RPMI7951 (cell line): Measurements from ENCODE around the gene SAMD8. TPM values are rescaled to one million over a fixed set of nuclear protein-coding genes. Genes with fewer than 3 reads are reported as not detected.
"Not testable (repeated sequence)": the region's sequence is repeated elsewhere in the genome, so short reads cannot be mapped to it uniquely, and the experiment has no call there.

Experiments used
- DNase-seq: peaks from one replicate; pipeline ENCODE4 v3.0.0-alpha.2; 2012; ENCODE audit warnings: low read depth
- total RNA-seq: library from RNA; depleted of rRNA; stranded (reverse); fragments of >200 nt; shearing (Covaris generic); gene quantifications from 2 replicates; pipeline ENCODE4 v1.2.3, GENCODE V29; 2014

SAMD8 gene
- total RNA-seq, 1 experiment from 2014 or later = 13.1 TPM

- DNase-seq = no peak
Observed at GRCh38 chr10:75107756-75108683, 3.4 kb upstream of the SAMD8 start.

GRCh38 chr10:75108684-75109458, 2.6 kb upstream of the SAMD8 start:
- DNase-seq = peak; percentile 15

DNA sequence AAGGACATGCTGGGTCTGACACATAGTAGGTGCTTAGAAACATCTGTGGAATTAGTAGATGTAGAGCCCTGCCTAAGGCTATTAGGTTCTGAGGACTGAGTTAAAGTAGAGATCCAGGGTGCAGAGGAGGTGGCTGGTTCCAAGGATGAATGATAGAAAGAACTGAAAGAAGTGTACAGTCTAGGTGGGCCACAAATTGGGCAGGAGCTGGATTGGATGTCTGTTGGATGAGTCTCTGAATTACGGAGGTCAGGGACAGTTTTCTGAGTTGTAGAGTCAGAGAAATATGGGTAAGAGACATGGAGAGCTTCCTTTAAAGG, 2.0 kb upstream of the SAMD8 start:
- DNase-seq = no peak

DNA sequence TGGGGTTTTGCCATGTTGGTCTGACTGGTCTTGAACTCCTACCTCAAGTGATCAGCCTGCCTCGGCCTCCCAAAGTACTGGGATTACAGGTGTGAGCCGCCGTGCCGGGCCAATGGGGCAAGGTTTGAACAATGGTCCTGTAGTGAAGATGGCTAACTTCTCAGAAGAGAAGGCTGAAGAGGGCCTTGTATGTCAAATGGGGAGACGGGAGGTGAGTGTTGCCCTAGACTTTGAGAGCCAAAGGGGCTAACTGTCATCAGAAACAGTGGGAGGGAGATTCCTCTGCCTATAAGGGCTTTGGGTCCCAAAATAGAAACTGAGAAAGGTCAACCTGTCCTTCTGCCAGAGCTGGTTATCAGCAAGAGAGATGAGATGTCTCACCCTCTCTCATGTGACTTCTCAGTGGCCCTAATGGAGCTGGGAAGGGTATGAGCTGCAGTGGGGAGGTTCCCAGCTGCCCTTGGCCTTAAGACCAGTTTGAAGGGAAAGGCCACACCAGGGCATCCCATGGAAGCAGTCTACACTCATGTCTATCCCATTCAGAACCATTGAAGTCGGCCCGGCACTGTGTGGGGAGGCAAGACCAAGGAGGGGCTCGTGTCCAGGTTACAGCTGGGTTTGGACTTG, 1.3 kb upstream of the SAMD8 start:
- DNase-seq = no peak

DNA sequence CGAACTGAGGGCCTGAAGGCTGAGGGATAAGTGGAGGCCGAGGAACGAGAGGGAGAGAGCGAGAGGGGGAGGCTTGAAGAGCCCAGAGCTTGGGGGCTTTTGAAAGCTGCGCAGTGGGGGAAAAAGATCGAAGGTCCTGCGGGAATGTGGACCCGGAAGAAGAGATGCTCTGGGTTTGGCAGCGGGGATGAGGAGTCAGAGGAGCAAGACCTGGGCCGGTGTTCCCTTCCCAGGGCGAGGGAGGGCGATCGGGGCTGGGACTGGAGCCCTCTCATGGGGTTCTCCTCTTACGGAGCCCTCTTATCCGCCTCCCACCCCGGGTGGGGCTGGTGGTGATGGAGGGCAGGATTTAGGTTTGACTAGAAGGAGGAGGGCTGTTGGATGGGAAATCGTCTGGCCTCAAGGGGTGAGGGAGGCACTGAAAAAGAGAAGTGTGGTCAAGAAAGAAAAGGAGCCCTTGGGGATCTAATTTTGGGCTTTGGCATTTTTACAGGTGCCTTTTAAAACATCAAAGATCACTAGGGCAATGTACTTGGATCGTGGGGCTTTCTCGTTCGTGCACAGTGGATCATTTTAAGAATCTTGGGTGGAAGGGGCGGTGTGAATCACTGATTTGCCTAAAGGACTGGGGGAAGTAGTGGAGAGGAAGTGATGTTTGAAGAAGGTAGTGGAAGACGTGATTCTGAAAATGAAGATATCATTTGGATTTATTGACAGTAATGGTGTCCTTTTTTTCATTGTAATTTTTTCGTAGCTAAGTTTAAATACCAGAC, 637 bp downstream of the SAMD8 start:
- DNase-seq = peak; percentile 44

DNA sequence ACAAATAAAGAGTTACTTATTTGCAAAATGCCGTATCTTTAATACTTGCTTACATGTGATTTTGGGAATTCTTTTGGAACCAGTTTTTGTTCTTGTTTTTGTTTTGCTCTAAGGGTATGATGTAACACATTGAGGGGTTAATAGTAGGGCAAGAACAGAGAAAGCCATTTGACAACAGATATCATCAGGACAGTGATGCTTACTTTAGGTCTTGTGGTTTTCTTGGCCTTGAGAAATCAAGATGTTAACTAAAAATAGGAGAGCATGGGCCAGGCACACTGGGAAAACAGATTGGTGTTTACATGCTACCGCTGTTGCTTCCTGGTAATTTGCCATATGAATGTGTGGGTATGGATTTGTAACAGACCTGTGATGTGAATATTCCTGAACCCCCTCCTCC, 3.7 kb downstream of the SAMD8 start:
- peak; percentile 39 for DNase-seq

- DNase-seq = peak; percentile 58
Observed at GRCh38 chr10:75116941-75117775, 5.7 kb downstream of the SAMD8 start.

DNA sequence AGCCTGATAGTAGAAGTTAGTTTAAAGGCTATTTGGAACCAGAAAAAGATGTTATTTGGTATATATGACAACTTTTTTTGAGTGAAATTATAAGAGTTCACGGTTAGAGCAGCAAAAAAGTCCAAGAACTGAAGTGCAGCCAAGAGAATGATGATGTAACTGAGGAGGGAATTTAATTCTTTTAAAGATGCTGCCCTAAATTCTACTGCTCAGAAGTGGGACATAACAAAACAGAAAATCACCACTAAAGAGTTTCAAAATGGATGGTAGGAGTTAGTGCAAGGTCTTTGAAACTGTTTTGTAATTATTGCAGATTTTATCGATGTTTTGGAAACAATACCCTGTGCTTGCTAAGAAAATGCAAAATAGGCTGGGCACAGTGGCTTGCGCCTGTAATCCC, 6.5 kb downstream of the SAMD8 start:
- DNase-seq = no peak

DNA sequence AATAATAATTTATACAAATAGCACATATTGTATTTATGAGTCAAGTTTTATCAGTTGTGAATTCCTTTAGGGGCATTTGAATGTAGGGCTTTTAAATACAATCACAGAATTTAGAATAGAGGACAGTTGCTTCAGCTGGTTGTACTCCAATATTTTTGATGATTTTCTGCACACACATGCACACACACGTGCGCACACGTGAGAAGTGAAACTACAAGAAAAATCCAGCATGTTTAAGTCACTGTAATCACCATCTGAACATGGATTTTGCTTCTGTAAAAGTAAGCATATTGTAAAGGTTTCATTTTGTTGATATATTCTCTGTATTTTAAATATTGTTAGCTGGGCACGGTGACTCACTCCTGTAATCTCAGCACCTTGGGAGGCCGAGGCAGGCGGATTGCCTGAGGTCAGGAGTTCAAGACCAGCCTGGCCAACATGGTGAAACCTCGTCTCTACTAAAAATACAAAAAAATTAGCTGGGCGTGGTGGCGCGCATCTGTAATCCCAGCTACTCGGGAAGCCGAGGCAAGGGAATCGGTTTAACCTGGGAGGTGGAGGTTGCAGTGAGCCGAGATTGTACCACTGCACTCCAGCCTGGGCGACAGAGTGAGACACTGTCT, 8.1 kb downstream of the SAMD8 start:
- not testable (repeated sequence) for DNase-seq

- no peak for DNase-seq
Observed at GRCh38 chr10:75121322-75121721, 9.9 kb downstream of the SAMD8 start.

DNA sequence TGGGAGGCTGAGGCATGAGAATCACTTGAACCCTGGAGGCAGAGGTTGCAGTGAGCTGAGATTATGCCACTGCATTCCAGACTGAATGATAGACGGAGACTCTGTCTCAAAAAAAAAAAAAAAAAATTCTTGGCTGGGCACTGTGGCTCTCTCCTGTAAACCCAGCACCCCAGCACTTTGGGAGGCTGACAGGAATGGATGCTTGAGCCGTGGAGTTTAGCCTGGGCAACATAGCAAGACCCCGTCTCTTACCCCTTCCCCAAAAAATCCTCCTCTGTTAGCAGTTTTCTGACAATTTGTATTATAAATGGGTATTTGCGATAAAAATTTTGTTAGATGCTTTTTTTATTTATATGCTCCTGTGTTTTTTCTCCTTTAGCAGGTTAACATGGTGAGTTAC, 11.0 kb downstream of the SAMD8 start:
- no peak for DNase-seq

DNA sequence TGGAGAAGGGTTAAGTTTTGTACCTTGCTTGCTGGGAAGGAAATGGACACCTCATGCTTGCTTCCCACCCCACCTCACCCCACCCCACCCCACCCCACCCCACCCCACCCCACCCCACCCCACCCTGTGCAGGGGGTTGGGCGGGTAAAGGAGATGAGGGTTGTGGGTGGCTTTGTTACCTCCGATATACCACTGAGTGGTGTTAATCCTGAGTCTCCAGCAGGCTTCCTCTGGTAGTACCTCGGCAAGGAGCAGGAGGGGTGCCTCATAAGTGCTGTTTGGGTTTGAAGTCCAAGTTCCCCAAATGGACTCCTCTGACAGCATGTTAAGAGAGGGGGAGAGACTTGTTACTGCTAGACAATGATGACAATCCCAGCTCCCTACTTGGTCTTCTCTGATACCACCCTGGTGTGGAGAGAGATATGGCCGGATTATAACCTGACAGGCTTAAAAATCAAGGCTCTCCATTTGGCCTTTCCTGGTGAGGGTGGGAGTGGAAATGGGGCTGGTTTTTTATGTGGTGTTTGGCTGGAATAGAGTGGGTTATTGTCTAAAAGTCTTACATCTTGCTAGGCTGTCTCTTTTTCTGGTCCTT, 11.7 kb downstream of the SAMD8 start:
- DNase-seq = no peak

DNA sequence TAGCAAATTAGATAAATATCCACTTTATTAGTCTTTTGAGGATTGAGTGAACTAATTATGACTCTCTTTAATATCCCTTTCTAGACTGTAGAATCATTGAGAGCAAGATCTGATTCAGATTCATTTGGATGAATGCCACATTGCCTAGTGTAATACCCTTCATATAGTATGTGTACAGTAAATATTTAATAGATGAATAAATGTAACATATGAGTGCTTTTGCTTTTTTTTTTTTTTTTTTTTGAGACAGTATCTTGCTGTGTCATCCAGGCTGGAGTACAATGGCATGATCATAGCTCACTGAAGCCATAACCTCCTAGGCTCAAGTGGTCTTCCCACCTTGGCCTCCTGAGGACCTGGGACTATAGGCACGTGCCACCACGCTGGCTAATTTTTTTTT, 14.8 kb downstream of the SAMD8 start:
- DNase-seq = no peak

DNA sequence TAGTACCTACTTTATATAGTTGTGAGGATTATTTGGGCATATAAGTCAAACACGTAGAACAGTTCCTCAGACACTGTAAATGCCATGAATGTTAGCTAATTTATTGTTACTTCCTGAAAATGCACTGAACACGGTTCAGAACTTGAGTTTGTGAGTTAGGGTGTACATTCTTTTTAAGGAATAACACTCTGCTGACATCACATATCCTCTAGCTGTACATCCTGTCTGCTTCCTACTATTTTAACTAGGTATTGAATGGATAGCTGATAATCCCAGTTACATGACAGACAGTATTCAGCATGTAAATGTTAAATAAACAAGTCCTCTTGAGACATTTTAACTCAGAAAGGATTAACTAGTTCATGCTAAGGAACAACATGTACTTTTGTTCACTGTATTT, 16.0 kb downstream of the SAMD8 start:
- no peak for DNase-seq

DNA sequence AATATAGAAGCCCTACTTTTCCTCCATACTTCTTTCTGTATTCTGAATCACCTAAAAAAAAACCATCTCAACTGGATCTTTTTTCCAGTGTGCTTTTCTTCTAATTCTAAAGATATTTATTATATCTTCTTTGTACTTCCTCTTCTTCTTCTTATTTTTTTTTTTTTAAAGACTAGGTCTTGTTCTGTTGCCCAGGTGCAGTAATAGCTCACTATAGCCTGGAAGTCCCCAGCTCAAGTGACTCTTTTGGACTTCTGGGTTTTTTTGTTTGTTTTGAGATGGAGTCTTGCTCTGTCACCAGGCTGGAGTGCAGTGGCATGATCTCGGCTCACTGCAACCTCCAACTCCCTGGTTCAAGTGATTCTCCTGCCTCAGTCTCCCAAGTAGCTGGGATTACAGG, 17.5 kb downstream of the SAMD8 start:
- not testable (repeated sequence) for DNase-seq

DNA sequence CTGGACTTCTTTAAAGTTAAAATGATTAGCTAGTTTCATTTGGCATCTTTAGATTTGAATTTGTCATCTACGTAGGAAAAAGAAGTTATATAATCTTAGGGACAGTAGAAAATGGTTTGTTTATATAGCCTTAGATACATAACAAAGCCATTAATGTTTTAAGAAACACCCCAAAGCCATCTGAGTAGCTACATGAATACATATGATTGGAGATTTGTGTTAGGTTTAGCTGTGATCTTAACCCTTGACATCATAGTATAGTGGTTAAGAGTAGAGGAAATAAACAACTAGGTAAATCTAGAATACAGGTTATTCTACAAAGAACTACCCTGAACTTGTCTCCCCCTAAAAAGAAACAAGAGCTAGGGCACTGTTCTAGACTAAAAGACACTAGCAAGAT, 18.1 kb downstream of the SAMD8 start:
- no peak for DNase-seq

- not testable (repeated sequence) for DNase-seq
Observed at GRCh38 chr10:75133701-75134100, 22.2 kb downstream of the SAMD8 start.

DNA sequence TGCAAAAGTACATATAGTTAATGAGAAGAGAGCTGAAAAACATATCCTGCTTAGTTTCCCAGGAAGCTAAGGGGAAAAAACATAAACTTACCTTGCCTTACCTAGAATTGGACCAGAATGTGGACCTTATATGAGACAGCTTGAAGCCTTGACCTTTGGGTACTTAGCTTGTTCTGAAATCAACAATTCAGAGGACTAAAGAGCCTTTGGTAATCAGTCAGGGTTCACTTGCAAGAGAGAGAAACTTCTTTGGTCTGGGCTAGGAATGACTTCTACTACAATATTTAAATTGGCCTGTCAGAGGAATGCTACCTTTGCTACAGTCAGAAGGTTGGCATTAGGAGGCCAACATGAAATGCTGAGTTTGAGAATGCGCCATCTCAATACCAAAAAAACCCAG, 24.9 kb downstream of the SAMD8 start:
- DNase-seq = no peak

GRCh38 chr10:75137533-75138438, 26.3 kb downstream of the SAMD8 start:
- peak; percentile 42 for DNase-seq
